ENCODE measurements around the gene PPP2R5E. TPM values are rescaled to one million over a fixed set of nuclear protein-coding genes. Genes with fewer than 3 reads are reported as not detected.

PPP2R5E gene
- total RNA-seq, 1 donor, result 31.7 TPM

- no peak for TF ChIP-seq CTCF (IDR thresholded peaks at IDR 0.05; ENCODE audit: insufficient read depth, low read length)
- H3K4me3 ChIP-seq (ENCODE audit: low read depth, low read length), result no peak overlapping the region
- DNase-seq (ENCODE audit: low read depth), result no peak
These were observed 111.7 kb downstream of the PPP2R5E start for GRCh38 chr14:63431466-63431865.

GRCh38 chr14:63428486-63428885 is 114.7 kb downstream of the PPP2R5E start:
- DNase-seq (ENCODE audit: low read depth), result no peak

GRCh38 chr14:63426838-63427352 is 116.3 kb downstream of the PPP2R5E start:
- DNase-seq (ENCODE audit: low read depth), result no peak
- no peak for TF ChIP-seq CTCF (IDR thresholded peaks at IDR 0.05; ENCODE audit: insufficient read depth, low read length)
- no peak overlapping the region for H3K4me3 ChIP-seq (ENCODE audit: low read depth, low read length)

More at GRCh38 chr14:63428486-63428885, 114.7 kb downstream of the PPP2R5E start:
- no peak overlapping the region for H3K4me3 ChIP-seq (ENCODE audit: low read depth, low read length)
- TF ChIP-seq CTCF (IDR thresholded peaks at IDR 0.05; ENCODE audit: insufficient read depth, low read length), result no peak

- no peak overlapping the region for H3K4me3 ChIP-seq (ENCODE audit: low read depth, low read length)
- no peak for DNase-seq (ENCODE audit: low read depth)
- no peak for TF ChIP-seq CTCF (IDR thresholded peaks at IDR 0.05; ENCODE audit: insufficient read depth, low read length)
These were observed 119.3 kb downstream of the PPP2R5E start for GRCh38 chr14:63423889-63424288.

GRCh38 chr14:63423381-63423780 is 119.8 kb downstream of the PPP2R5E start:
- no peak for DNase-seq (ENCODE audit: low read depth)
- no peak overlapping the region for H3K4me3 ChIP-seq (ENCODE audit: low read depth, low read length)
- no peak for TF ChIP-seq CTCF (IDR thresholded peaks at IDR 0.05; ENCODE audit: insufficient read depth, low read length)

GRCh38 chr14:63421919-63422318 is 121.3 kb downstream of the PPP2R5E start:
- DNase-seq (ENCODE audit: low read depth), result no peak
- TF ChIP-seq CTCF (IDR thresholded peaks at IDR 0.05; ENCODE audit: insufficient read depth, low read length), result no peak
- no peak overlapping the region for H3K4me3 ChIP-seq (ENCODE audit: low read depth, low read length)

GRCh38 chr14:63421226-63421625 is 122.0 kb downstream of the PPP2R5E start:
- no peak for TF ChIP-seq CTCF (IDR thresholded peaks at IDR 0.05; ENCODE audit: insufficient read depth, low read length)
- no peak overlapping the region for H3K4me3 ChIP-seq (ENCODE audit: low read depth, low read length)
- DNase-seq (ENCODE audit: low read depth), result no peak
